GM12878 (cell line): ENCODE results near the gene ACE. TPM values are rescaled to one million over a fixed set of nuclear protein-coding genes. Genes with fewer than 3 reads are reported as not detected.

Source experiments
- ATAC-seq: fragments of 200-7000 bp; cut with Tn5 transposase; 3 replicates; pipeline ENCODE4 v1.9.1; 2020; ENCODE audit warnings: mild to moderate bottlenecking, moderate library complexity
- BruUV-seq: library from RNA; stranded (reverse); fragments of 400-500 nt; replicated peaks from 2 replicates; lab custom pipeline; 2021; lab: Mats Ljungman, UMichigan
- CTCF ChIA-PET: fragments of 300-600 bp; sonication (Branson Sonifier 250); formaldehyde crosslinking; extraction: SDS; loops from one replicate; lab custom pipeline; 2021; ENCODE audit warnings: inconsistent platforms; lab: Yijun Ruan, JAX
- POLR2A ChIA-PET: fragments of 350-600 bp; formaldehyde crosslinking; extraction: SDS; loops from one replicate; lab custom pipeline; 2021; ENCODE audit warnings: inconsistent platforms; lab: Charles Lee
- RAD21 ChIA-PET: fragments of 300-600 bp; sonication (Branson Sonifier 250); formaldehyde crosslinking; loops from one replicate; lab custom pipeline; 2023; ENCODE audit warnings: antibody characterized with exemption; ENCODE audit not compliant: unreplicated experiment; lab: Charles Lee
- SMC1A ChIA-PET: fragments of 300-600 bp; sonication (Branson Sonifier 250); formaldehyde crosslinking; loops from one replicate; lab custom pipeline; 2023; ENCODE audit not compliant: unreplicated experiment, uncharacterized antibody; lab: Charles Lee
- DNase-seq: peaks from one replicate; pipeline ENCODE4 v3.0.0-alpha.2; 2011; ENCODE audit warnings: low read depth, low spot score
- FAIRE-seq: peaks from 3 replicates; lab custom pipeline; 2011; peaks lifted over from hg19 to GRCh38; lab: Jason Lieb, UNC
- H2AFZ ChIP-seq: 2 replicates; pipeline ENCODE4 v1.6.0; 2011; ENCODE audit warnings: low read depth, low read length, control low read depth; ENCODE audit not compliant: control insufficient read depth
- H3K27ac ChIP-seq: 2 replicates; pipeline ENCODE4 v1.5.1; 2011; ENCODE audit warnings: control low read depth; ENCODE audit not compliant: control insufficient read depth, insufficient read depth
- H3K27me3 ChIP-seq, 2 experiments: replicated peaks in 1 of 2; 2 replicates each; pipeline versions ENCODE4 v1.6.0 to v1.6.1; 2011; ENCODE audit warnings: low read length in 1 of 2; ENCODE audit not compliant: control insufficient read depth in 2 of 2, insufficient read depth in 2 of 2
- H3K36me3 ChIP-seq, 2 experiments: 2 replicates each; pipeline ENCODE4 v1.5.1; 2011; ENCODE audit warnings: low read length in 1 of 2; ENCODE audit not compliant: control insufficient read depth in 2 of 2, insufficient read depth in 2 of 2
- H3K4me1 ChIP-seq: 2 replicates; pipeline ENCODE4 v1.6.1; 2011; ENCODE audit warnings: mild to moderate bottlenecking, low read length, moderate library complexity, mixed read lengths; ENCODE audit not compliant: control insufficient read depth, insufficient read depth
- H3K4me2 ChIP-seq: 2 replicates; pipeline ENCODE4 v1.6.0; 2011; ENCODE audit warnings: control low read depth; ENCODE audit not compliant: control insufficient read depth, insufficient read depth
- H3K4me3 ChIP-seq: fragments of 200-600 bp; sonication (generic); 2 replicates; pipeline ENCODE4 v1.5.1; 2016
- H3K79me2 ChIP-seq: 2 replicates; pipeline ENCODE4 v1.6.0; 2011; ENCODE audit warnings: low read length; ENCODE audit not compliant: control insufficient read depth, insufficient read depth
- H3K9ac ChIP-seq: 2 replicates; pipeline ENCODE4 v1.8.0; 2011; ENCODE audit warnings: low read length, control low read depth, mixed read lengths; ENCODE audit not compliant: control insufficient read depth, insufficient read depth
- H3K9me3 ChIP-seq: replicated peaks from 3 replicates; pipeline ENCODE4 v1.5.1; 2011; ENCODE audit warnings: mild to moderate bottlenecking, low read length; ENCODE audit not compliant: control insufficient read depth, insufficient read depth
- H4K20me1 ChIP-seq: 2 replicates; pipeline ENCODE4 v1.6.0; 2011; ENCODE audit not compliant: control insufficient read depth, insufficient read depth
- BCL3 ChIP-seq: IDR thresholded peaks from 2 replicates; pipeline ENCODE4 v1.6.1; 2011; ENCODE audit warnings: borderline replicate concordance, low read depth, mild to moderate bottlenecking, moderate library complexity, low read length; ENCODE audit not compliant: insufficient read depth, poor library complexity, severe bottlenecking
- CTCF ChIP-seq, 3 experiments: IDR thresholded peaks in 2 of 3; conservative IDR thresholded peaks in 1 of 3; 2 replicates each; pipeline ENCODE4 v1.5.1; 2011; ENCODE audit warnings: low read depth in 3 of 3, low read length in 3 of 3, mild to moderate bottlenecking in 3 of 3, control low read depth in 2 of 3, moderate library complexity in 2 of 3, inconsistent platforms in 1 of 3, mixed read lengths in 1 of 3; ENCODE audit not compliant: control insufficient read depth in 2 of 3, insufficient read depth in 1 of 3; ENCODE audit errors: extremely low read depth in 1 of 3
- E2F8 ChIP-seq: fragments of 450-650 bp; IDR thresholded peaks from 2 replicates; pipeline ENCODE4 v1.6.1; 2018; ENCODE audit warnings: mild to moderate bottlenecking, low read depth, moderate library complexity; ENCODE audit not compliant: partially characterized antibody
- ESRRA ChIP-seq: IDR thresholded peaks from 2 replicates; pipeline ENCODE4 v1.6.1; 2012; ENCODE audit warnings: mild to moderate bottlenecking, low read length, improper control_type of control experiment
- GABPA ChIP-seq: IDR thresholded peaks from 2 replicates; pipeline ENCODE4 v1.6.1; 2014; ENCODE audit warnings: antibody characterized with exemption, low read depth, mild to moderate bottlenecking, inconsistent platforms
- HDAC6 ChIP-seq: fragments of 200-600 bp; sonication (generic); IDR thresholded peaks from one replicate; pipeline ENCODE4 v1.8.0; 2017; ENCODE audit warnings: antibody characterized with exemption; ENCODE audit not compliant: unreplicated experiment
- PML ChIP-seq: IDR thresholded peaks from 2 replicates; pipeline ENCODE4 v1.6.1; 2012; ENCODE audit warnings: low read length, inconsistent platforms
- SIN3A ChIP-seq: IDR thresholded peaks from 2 replicates; pipeline ENCODE4 v1.6.1; 2012; ENCODE audit warnings: low read depth, low read length, improper control_type of control experiment
- SUZ12 ChIP-seq: fragments of 200-600 bp; sonication (generic); IDR thresholded peaks from one replicate; pipeline ENCODE4 v1.6.1; 2018; ENCODE audit warnings: antibody characterized with exemption, mild to moderate bottlenecking; ENCODE audit not compliant: unreplicated experiment
- YBX1 ChIP-seq: fragments of 450-650 bp; IDR thresholded peaks from 2 replicates; pipeline ENCODE4 v1.6.1; 2016; ENCODE audit warnings: antibody characterized with exemption
- WGBS: methylation state at CpG from one replicate; pipeline ENCODE4 v1.1.6; 2016; ENCODE audit warnings: low lambda C conversion rate; ENCODE audit not compliant: insufficient replicate concordance, insufficient coverage; ENCODE audit errors: missing lambda C conversion rate; 5-methylcytosine and 5-hydroxymethylcytosine counted together
- in situ Hi-C: fragments of 300-500 bp; cut with MboI; formaldehyde crosslinking; loops from 9 replicates; pipeline ENCODE4 v1.14.3; 2018; ENCODE audit warnings: mixed read lengths
- intact Hi-C: fragments of 100-400 bp; cut with micrococcal nuclease; formaldehyde crosslinking; loops from one replicate; pipeline ENCODE4 v1.14.2; 2022; ENCODE audit not compliant: unreplicated experiment
- polyA plus RNA-seq, 11 experiments: library from polyadenylated mRNA; depleted of rRNA in 4 of 11; unstranded in 6 of 11; stranded (reverse) in 5 of 11; fragments of >200 nt; fragmentation: Nextera tagmentation in 4 of 11; fragmentation: Illumina TruSeq in 1 of 11; extraction: Ambion mirVana in 4 of 11; extraction: Trizol in 1 of 11; gene quantifications; 1 replicate in 1 of 11; 2 replicates in 10 of 11; pipeline versions ENCODE4 v1.2.1 to v1.2.3, GENCODE V29; 2011 to 2016; ENCODE audit warnings: inconsistent platforms in 2 of 11, missing spikeins in 2 of 11, low read depth in 1 of 11
- total RNA-seq, 4 experiments: library from RNA; depleted of rRNA in 3 of 4; stranded (reverse); fragments of >200 nt in 3 of 4; fragmentation: Illumina TruSeq in 1 of 4; extraction: Trizol in 1 of 4; gene quantifications; 2 replicates each; pipeline versions ENCODE4 v1.2.1 to v1.2.3, GENCODE V29; 2013 to 2021

ACE gene
- total and polyA plus RNA-seq, 10 of the 15 experiments (the other 5 are each of a cell fraction or from before 2014, with no cell fraction given), result 0.46 TPM; not detected in 9

- no peak for DNase-seq
- Histone ChIP-seq H3K27me3 (peaks cover 0 to 1% of the 10 kb centered on the region in 2 experiments; a peak in 3 of 4 replicates), H3K4me3 (no peak overlapping the region), H4K20me1 (no peaks in the 10 kb centered on the region), H3K4me1 (no peaks in the 10 kb centered on the region), H3K4me2 (no peak overlapping the region), H3K79me2 (no peaks in the 10 kb centered on the region), H3K36me3 (no peaks in the 10 kb centered on the region), H3K9me3 (no peaks in the 10 kb centered on the region), H3K9ac (no peak overlapping the region), H3K27ac (no peak overlapping the region), H2AFZ (no peak overlapping the region)
- no peak for ATAC-seq
- intact Hi-C loops, result no loop called here
- TF ChIP-seq CTCF (IDR thresholded peaks at IDR 0.05 in 2 of 3, conservative IDR thresholded peaks at IDR 0.05 in 1 of 3; ENCODE audit: control insufficient read depth in 2 of 3, extremely low read depth in 1 of 3, insufficient read depth in 1 of 3, low read depth in 3 of 3, low read length in 3 of 3), result no peak
- no peak for TF ChIP-seq ESRRA
- ChIA-PET SMC1A (no interaction called here), POLR2A (no interaction called here), RAD21 (interaction anchor here (1.0 kb wide), 1 partner anchor 69 kb away, joined by 3 read pairs; no protein-coding TSS in a partner anchor), CTCF (interaction anchor here (1.0 to 1.4 kb wide), 2 partner anchors 20 to 372 kb away, joined by 3 read pairs; no protein-coding TSS in a partner anchor)
- no peak for FAIRE-seq
- in situ Hi-C loops, result no loop called here
- WGBS, result 42% methylated on average over 12 of the region's 12 CpGs
- BruUV-seq, result no TSS peak
These were observed 17.6 kb downstream of the ACE start for GRCh38 chr17:63494300-63494928.

- no peaks in the 10 kb centered on the region for H3K4me1 ChIP-seq
- H3K4me3 ChIP-seq, result no peak overlapping the region
- H3K9ac ChIP-seq, result no peak overlapping the region
- ChIA-PET RAD21 (no interaction called here), CTCF (interaction anchor here (0.7 to 1.0 kb wide), 2 partner anchors 99 to 370 kb away, joined by 3 read pairs; no protein-coding TSS in a partner anchor), SMC1A (interaction anchor here (1.3 kb wide), 1 partner anchor 8 kb away, joined by 4 read pairs; no protein-coding TSS in a partner anchor), POLR2A (no interaction called here)
- H3K4me2 ChIP-seq, result no peak overlapping the region
- H3K27me3 ChIP-seq, result peaks cover 0 to 1% of the 10 kb centered on the region in 2 experiments; a peak in 3 of 4 replicates
- BruUV-seq, result no TSS peak
- FAIRE-seq (no peak), DNase-seq (no peak), ATAC-seq (no peak)
- no peaks in the 10 kb centered on the region for H3K79me2 ChIP-seq
- H2AFZ ChIP-seq, result no peak overlapping the region
- intact Hi-C loops, result no loop called here
- no peaks in the 10 kb centered on the region for H4K20me1 ChIP-seq
- in situ Hi-C loops, result no loop called here
- no peaks in the 10 kb centered on the region for H3K9me3 ChIP-seq
- no peaks in the 10 kb centered on the region for H3K36me3 ChIP-seq
- no peak overlapping the region for H3K27ac ChIP-seq
- 44% methylated on average over 6 of the region's 6 CpGs for WGBS
- TF ChIP-seq GABPA (no peak), BCL3 (no peak), PML (no peak), E2F8 (no peak), SUZ12 (no peak), SIN3A (no peak), YBX1 (no peak), HDAC6 (no peak)
These were observed 18.6 kb downstream of the ACE start for GRCh38 chr17:63495491-63495890.
